HepG2 (cell line): Measurements from ENCODE around the gene CLDN3. TPM values are rescaled to one million over a fixed set of nuclear protein-coding genes. Genes with fewer than 3 reads are reported as not detected.

Source experiments
- CHCHD3 ChIP-seq: sonication (generic); formaldehyde crosslinking; IDR thresholded peaks from 2 replicates; pipeline ENCODE4 v1.8.0; 2022; ENCODE audit warnings: mild to moderate bottlenecking, missing genetic modification reagents, moderate library complexity
- DPF2 ChIP-seq: sonication (generic); formaldehyde crosslinking; IDR thresholded peaks from 2 replicates; pipeline ENCODE4 v1.4.0; 2020; ENCODE audit warnings: mild to moderate bottlenecking, low read depth, missing genetic modification reagents, borderline replicate concordance
- DR1 ChIP-seq: sonication (generic); formaldehyde crosslinking; IDR thresholded peaks from 2 replicates; pipeline ENCODE4 v1.8.0; 2021; ENCODE audit warnings: mild to moderate bottlenecking, missing genetic modification reagents, inconsistent platforms
- HIVEP1 ChIP-seq: sonication (generic); formaldehyde crosslinking; IDR thresholded peaks from 2 replicates; pipeline ENCODE4 v1.4.0; 2020; ENCODE audit warnings: mild to moderate bottlenecking, missing genetic modification reagents
- ISL2 ChIP-seq: sonication (generic); formaldehyde crosslinking; IDR thresholded peaks from 2 replicates; pipeline ENCODE4 v1.5.0; 2020; ENCODE audit warnings: missing genetic modification reagents
- KMT2A ChIP-seq: sonication (generic); formaldehyde crosslinking; IDR thresholded peaks from 2 replicates; pipeline ENCODE4 v1.4.0; 2020; ENCODE audit warnings: missing genetic modification reagents
- NRL ChIP-seq: sonication (generic); formaldehyde crosslinking; IDR thresholded peaks from 2 replicates; pipeline ENCODE4 v1.5.0; 2020; ENCODE audit warnings: missing genetic modification reagents, mild to moderate bottlenecking, moderate library complexity, borderline replicate concordance
- RXRA ChIP-seq: sonication (generic); formaldehyde crosslinking; IDR thresholded peaks from 2 replicates; pipeline ENCODE4 v1.5.1; 2020; ENCODE audit warnings: missing genetic modification reagents
- SPEN ChIP-seq: sonication (generic); formaldehyde crosslinking; IDR thresholded peaks from 2 replicates; pipeline ENCODE4 v1.5.1; 2020; ENCODE audit warnings: low read depth, mild to moderate bottlenecking, missing genetic modification reagents
- TAF1 ChIP-seq: sonication (generic); formaldehyde crosslinking; IDR thresholded peaks from 2 replicates; pipeline ENCODE4 v1.4.0; 2020; ENCODE audit warnings: missing genetic modification reagents
- ZFP1 ChIP-seq: IDR thresholded peaks from 2 replicates; pipeline ENCODE4 v1.6.1; 2016
- ZNF337 ChIP-seq: sonication (generic); formaldehyde crosslinking; IDR thresholded peaks from 2 replicates; pipeline ENCODE4 v1.5.1; 2020; ENCODE audit warnings: missing genetic modification reagents, low read depth, mild to moderate bottlenecking, borderline replicate concordance
- ZNF451 ChIP-seq: sonication (generic); formaldehyde crosslinking; IDR thresholded peaks from 2 replicates; pipeline ENCODE4 v1.5.0; 2020; ENCODE audit warnings: mild to moderate bottlenecking, missing genetic modification reagents
- ZNF557 ChIP-seq: sonication (generic); formaldehyde crosslinking; IDR thresholded peaks from 2 replicates; pipeline ENCODE4 v1.4.0; 2020; ENCODE audit warnings: missing genetic modification reagents
- ZNF782 ChIP-seq: sonication (generic); formaldehyde crosslinking; IDR thresholded peaks from 2 replicates; pipeline ENCODE4 v1.4.0; 2020; ENCODE audit warnings: missing genetic modification reagents, mild to moderate bottlenecking, borderline replicate concordance
- polyA plus RNA-seq, 8 experiments: library from polyadenylated mRNA; depleted of rRNA in 3 of 8; stranded (reverse) in 7 of 8; unstranded in 1 of 8; fragments of >200 nt; fragmentation: Illumina TruSeq in 4 of 8; extraction: Trizol in 4 of 8; gene quantifications; 2 replicates each; pipeline versions ENCODE4 v1.2.1 to v1.2.3, GENCODE V29; 2011 to 2016; ENCODE audit warnings: low read depth in 4 of 8, missing spikeins in 1 of 8, mixed read lengths in 1 of 8; ENCODE audit not compliant: insufficient read depth in 1 of 8
- total RNA-seq, 5 experiments: library from RNA; depleted of rRNA; stranded (reverse); fragments of >200 nt; fragmentation: Illumina TruSeq; extraction: Trizol; gene quantifications; 2 replicates each; pipeline ENCODE4 v1.2.3, GENCODE V29; 2016; ENCODE audit warnings: low read depth in 1 of 5
- TF ChIP-seq, protein P1 (sequence below): sonication (generic); formaldehyde crosslinking; IDR thresholded peaks from 2 replicates; pipeline ENCODE4 v1.4.0; 2020; ENCODE audit warnings: missing genetic modification reagents, borderline replicate concordance
- TF ChIP-seq, protein P2 (sequence below): sonication (generic); formaldehyde crosslinking; IDR thresholded peaks from 2 replicates; pipeline ENCODE4 v1.8.0; 2022; ENCODE audit warnings: missing genetic modification reagents, mild to moderate bottlenecking, moderate library complexity, borderline replicate concordance
- TF ChIP-seq, protein P3 (sequence below): IDR thresholded peaks from 2 replicates; pipeline ENCODE4 v1.6.1; 2012; ENCODE audit warnings: inconsistent platforms
- TF ChIP-seq, protein P4 (sequence below): sonication (generic); formaldehyde crosslinking; IDR thresholded peaks from 2 replicates; pipeline ENCODE4 v1.9.0; 2022; ENCODE audit warnings: low read depth, missing genetic modification reagents

Gene CLDN3
- total and polyA plus RNA-seq, 2 of the 13 experiments (the other 11 are each of a cell fraction or from before 2014, with no cell fraction given), result 0.31 to 0.51 TPM

DNA sequence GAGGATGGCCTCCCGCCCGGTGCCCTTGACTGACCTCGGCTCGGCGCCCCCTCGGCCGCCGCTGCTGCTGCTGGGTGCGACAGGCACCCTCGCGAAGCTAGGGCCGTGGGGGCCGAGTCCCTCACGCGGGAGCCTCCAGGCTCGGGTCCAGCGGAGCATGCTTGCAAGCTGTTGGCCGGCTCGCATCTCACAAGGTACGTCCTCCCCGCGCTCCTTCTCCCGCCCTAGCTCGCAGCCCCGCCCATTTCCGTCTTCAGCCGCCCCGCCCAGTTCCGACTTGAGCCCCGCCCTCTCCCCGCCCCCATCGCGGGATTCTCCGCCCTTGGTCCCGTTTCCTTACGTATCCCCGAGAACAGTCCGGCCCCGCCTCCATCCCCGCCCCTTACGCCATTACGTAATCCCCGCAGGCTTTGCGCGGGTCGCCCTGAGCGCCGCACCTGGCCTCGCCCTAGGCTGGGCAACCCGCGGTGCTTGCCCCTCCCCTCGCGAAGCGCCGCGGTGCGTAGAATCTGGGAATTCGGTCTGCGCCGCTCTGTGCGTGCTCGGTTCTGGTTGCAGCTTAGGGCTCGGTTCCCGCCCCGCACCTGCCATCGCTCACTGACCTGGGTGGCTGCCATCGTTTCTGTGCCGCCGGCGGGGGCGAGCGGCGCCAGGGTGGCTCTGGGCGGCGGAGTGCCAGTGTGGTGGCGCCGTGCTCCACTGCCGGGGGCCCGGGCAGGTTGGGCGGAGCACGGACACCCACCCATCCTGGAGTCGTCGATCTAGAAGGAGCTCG is 31.3 kb downstream of the CLDN3 start, which contains the start of gene ABHD11 (continued):
- TF ChIP-seq, protein P1, sequence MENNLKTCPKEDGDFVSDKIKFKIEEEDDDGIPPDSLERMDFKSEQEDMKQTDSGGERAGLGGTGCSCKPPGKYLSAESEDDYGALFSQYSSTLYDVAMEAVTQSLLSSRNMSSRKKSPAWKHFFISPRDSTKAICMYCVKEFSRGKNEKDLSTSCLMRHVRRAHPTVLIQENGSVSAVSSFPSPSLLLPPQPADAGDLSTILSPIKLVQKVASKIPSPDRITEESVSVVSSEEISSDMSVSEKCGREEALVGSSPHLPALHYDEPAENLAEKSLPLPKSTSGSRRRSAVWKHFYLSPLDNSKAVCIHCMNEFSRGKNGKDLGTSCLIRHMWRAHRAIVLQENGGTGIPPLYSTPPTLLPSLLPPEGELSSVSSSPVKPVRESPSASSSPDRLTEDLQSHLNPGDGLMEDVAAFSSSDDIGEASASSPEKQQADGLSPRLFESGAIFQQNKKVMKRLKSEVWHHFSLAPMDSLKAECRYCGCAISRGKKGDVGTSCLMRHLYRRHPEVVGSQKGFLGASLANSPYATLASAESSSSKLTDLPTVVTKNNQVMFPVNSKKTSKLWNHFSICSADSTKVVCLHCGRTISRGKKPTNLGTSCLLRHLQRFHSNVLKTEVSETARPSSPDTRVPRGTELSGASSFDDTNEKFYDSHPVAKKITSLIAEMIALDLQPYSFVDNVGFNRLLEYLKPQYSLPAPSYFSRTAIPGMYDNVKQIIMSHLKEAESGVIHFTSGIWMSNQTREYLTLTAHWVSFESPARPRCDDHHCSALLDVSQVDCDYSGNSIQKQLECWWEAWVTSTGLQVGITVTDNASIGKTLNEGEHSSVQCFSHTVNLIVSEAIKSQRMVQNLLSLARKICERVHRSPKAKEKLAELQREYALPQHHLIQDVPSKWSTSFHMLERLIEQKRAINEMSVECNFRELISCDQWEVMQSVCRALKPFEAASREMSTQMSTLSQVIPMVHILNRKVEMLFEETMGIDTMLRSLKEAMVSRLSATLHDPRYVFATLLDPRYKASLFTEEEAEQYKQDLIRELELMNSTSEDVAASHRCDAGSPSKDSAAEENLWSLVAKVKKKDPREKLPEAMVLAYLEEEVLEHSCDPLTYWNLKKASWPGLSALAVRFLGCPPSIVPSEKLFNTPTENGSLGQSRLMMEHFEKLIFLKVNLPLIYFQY, result no peak; the same call in 1 of the 2 replicates
- TF ChIP-seq ZNF337 (CRISPR knock-in tag) (no peak), NRL (peak; percentile 18; the same call in 1 of the 2 replicates), ZNF451 (0 out of 2 replicates have a peak, but pooled peaks have one; percentile 45), DPF2 (CRISPR knock-in tag) (peak; percentile 15; the same call in 1 of the 2 replicates), ISL2 (CRISPR knock-in tag) (peak; percentile 57; the same call in 1 of the 2 replicates), ZNF557 (CRISPR knock-in tag) (0 out of 2 replicates have a peak, but pooled peaks have one; percentile 64), ZNF782 (CRISPR knock-in tag) (0 out of 2 replicates have a peak, but pooled peaks have one; percentile 66), CHCHD3 (peak; percentile 16; the same call in 1 of the 2 replicates), HIVEP1 (CRISPR knock-in tag) (peak; percentile 83), RXRA (CRISPR knock-in tag) (peak; percentile 58), TAF1 (CRISPR knock-in tag) (peak; percentile 74), DR1 (CRISPR knock-in tag) (peak; percentile 56), KMT2A (CRISPR knock-in tag) (peak; percentile 60; the same call in 1 of the 2 replicates), ZFP1 (CRISPR knock-in tag) (peak; percentile 65; the same call in 1 of the 2 replicates), SPEN (peak; percentile 83)
- TF ChIP-seq, protein P2, sequence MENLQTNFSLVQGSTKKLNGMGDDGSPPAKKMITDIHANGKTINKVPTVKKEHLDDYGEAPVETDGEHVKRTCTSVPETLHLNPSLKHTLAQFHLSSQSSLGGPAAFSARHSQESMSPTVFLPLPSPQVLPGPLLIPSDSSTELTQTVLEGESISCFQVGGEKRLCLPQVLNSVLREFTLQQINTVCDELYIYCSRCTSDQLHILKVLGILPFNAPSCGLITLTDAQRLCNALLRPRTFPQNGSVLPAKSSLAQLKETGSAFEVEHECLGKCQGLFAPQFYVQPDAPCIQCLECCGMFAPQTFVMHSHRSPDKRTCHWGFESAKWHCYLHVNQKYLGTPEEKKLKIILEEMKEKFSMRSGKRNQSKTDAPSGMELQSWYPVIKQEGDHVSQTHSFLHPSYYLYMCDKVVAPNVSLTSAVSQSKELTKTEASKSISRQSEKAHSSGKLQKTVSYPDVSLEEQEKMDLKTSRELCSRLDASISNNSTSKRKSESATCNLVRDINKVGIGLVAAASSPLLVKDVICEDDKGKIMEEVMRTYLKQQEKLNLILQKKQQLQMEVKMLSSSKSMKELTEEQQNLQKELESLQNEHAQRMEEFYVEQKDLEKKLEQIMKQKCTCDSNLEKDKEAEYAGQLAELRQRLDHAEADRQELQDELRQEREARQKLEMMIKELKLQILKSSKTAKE (CRISPR knock-in tag), result peak; percentile 43; the same call in 1 of the 2 replicates
- TF ChIP-seq, protein P3, sequence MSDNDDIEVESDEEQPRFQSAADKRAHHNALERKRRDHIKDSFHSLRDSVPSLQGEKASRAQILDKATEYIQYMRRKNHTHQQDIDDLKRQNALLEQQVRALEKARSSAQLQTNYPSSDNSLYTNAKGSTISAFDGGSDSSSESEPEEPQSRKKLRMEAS, result peak; percentile 81
- TF ChIP-seq, protein P4, sequence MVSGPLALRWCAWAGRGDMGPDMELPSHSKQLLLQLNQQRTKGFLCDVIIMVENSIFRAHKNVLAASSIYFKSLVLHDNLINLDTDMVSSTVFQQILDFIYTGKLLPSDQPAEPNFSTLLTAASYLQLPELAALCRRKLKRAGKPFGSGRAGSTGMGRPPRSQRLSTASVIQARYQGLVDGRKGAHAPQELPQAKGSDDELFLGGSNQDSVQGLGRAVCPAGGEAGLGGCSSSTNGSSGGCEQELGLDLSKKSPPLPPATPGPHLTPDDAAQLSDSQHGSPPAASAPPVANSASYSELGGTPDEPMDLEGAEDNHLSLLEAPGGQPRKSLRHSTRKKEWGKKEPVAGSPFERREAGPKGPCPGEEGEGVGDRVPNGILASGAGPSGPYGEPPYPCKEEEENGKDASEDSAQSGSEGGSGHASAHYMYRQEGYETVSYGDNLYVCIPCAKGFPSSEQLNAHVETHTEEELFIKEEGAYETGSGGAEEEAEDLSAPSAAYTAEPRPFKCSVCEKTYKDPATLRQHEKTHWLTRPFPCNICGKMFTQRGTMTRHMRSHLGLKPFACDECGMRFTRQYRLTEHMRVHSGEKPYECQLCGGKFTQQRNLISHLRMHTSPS (CRISPR knock-in tag), result peak; percentile 95
